ENCODE results near the gene SIM1. TPM values are rescaled to one million over a fixed set of nuclear protein-coding genes. Genes with fewer than 3 reads are reported as not detected.

Gene SIM1
- total and polyA plus RNA-seq, 4 donors: not detected

- no peak for DNase-seq
- H3K9me3 ChIP-seq (ENCODE audit: control insufficient read depth in 4 of 4, insufficient read depth in 3 of 4, low read length in 3 of 4): no peaks in the 10 kb centered on the region
- ATAC-seq (ENCODE audit: insufficient read depth, low FRiP score): no peak
- H3K4me1 ChIP-seq (ENCODE audit: control insufficient read depth in 5 of 5, insufficient read depth in 5 of 5, low read length in 5 of 5): no peaks in the 10 kb centered on the region
- no peaks in the 10 kb centered on the region for H3K27me3 ChIP-seq (ENCODE audit: control insufficient read depth in 3 of 3, insufficient read depth in 3 of 3, low read length in 2 of 3)
- 95 to 96% methylated on average over 2 of the region's 2 CpGs for WGBS, 2 donors
- no peak overlapping the region for H3K4me3 ChIP-seq
- H3K27ac ChIP-seq (ENCODE audit: low read depth in 1 of 2, low read length in 1 of 2): no peak overlapping the region
- TF ChIP-seq CTCF (IDR thresholded peaks at IDR 0.05; ENCODE audit: control extremely low read depth, extremely low read depth): no peak
- H3K36me3 ChIP-seq (ENCODE audit: control insufficient read depth in 4 of 4, insufficient read depth in 4 of 4, low read length in 4 of 4): peaks cover 0 to 15% (median 9%) of the 10 kb centered on the region in 4 donors
- no peak overlapping the region for H3K9ac ChIP-seq (ENCODE audit: insufficient read depth in 1 of 2, low read length in 2 of 2)
Measured at GRCh38 chr6:100506651-100507050, 41.9 kb upstream of the SIM1 start.

DNA sequence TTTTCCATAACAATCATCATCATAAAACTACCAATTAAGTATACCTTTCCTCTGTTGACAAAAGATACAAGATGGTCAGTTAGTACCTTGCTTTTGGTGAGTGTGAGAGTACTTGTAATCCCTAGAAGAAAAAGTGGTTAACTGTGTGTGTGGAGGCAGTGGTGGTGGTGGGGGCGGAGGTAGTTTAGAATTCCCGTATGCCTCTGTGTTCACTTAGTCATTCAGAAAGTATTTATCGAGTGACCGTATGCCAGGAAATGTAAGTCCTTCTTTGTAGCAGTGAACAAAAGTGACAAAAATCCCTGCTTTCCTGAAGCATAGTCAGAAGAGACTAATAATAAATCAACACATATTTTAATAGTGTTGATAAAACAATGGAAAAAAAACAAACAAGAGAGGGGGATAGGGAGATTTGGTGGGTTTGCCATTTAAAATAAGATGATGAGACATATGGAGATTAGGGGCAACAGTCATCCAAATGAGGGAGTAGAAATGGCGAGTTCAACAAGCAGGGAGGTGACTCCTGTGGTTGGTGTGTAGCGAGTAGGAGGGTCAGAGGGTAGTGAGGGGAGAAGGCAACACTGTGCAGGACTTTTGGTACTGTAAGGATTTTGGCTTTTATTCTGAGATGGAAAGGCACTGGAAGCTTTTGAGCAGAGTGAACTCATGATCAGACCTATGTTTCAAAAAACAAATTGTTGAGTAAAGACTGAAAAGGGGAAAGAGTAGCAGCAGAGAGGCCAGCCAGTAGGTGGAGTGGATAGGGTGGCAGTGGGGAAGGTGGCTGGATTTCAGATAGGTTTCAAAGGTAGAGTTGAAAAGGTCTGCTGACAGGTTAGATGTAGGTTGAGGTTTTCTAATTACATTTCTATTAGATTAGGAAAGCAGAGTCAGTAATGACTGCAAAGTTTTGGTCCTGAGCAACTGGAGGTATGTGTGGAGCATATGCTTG, 40.3 kb upstream of the SIM1 start:
- Histone ChIP-seq H3K36me3 (ENCODE audit: control insufficient read depth in 4 of 4, insufficient read depth in 4 of 4, low read length in 4 of 4) (peaks cover 0 to 8% (median 5%) of the 10 kb centered on the region in 4 donors), H3K4me3 (no peak overlapping the region), H3K4me1 (ENCODE audit: control insufficient read depth in 5 of 5, insufficient read depth in 5 of 5, low read length in 5 of 5) (no peaks in the 10 kb centered on the region), H3K27me3 (ENCODE audit: control insufficient read depth in 3 of 3, insufficient read depth in 3 of 3, low read length in 2 of 3) (no peaks in the 10 kb centered on the region), H3K9me3 (ENCODE audit: control insufficient read depth in 4 of 4, insufficient read depth in 3 of 4, low read length in 3 of 4) (no peaks in the 10 kb centered on the region), H3K9ac (ENCODE audit: insufficient read depth in 1 of 2, low read length in 2 of 2) (no peak overlapping the region), H3K27ac (ENCODE audit: low read depth in 1 of 2, low read length in 1 of 2) (no peak overlapping the region)
- WGBS, 2 donors: 66 to 77% methylated on average over 6 of the region's 6 CpGs
- DNase-seq (no peak), ATAC-seq (ENCODE audit: insufficient read depth, low FRiP score) (no peak)
- no peak for TF ChIP-seq CTCF (IDR thresholded peaks at IDR 0.05; ENCODE audit: control extremely low read depth, extremely low read depth)

DNA sequence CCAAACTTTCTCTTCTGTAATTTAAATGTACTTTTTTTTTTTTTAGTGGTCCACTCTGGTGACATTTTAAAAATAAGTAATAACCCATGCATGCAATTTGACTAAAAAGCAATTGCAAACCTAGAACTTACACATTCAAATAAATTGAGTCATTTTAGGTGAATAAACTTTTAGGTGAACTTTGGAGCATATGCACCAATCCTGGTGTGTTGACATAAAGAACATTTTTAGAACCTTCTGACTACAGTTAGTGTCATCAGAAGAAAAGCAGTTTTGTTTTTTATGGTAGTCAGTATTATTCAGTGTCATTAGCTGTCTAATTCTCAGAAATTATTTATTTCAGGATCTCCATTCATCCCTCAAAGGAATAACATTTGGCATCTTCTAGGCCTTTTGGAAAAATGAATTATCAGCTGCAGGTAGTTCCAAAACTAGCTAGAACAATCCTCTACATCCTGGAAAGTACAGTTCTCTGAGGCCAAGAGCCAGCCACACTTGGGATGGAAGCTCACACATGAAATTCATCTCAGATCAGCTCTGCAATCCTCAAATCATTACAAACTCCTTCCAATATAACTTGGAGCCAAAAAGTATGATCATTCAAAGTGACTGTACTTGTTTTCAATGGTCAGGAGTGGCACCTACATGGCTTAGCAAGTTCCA, 38.5 kb upstream of the SIM1 start:
- H3K27ac ChIP-seq (ENCODE audit: low read depth in 1 of 2, low read length in 1 of 2): no peak overlapping the region
- H3K27me3 ChIP-seq (ENCODE audit: control insufficient read depth in 3 of 3, insufficient read depth in 3 of 3, low read length in 2 of 3): no peaks in the 10 kb centered on the region
- H3K36me3 ChIP-seq (ENCODE audit: control insufficient read depth in 4 of 4, insufficient read depth in 4 of 4, low read length in 4 of 4): no peaks in the 10 kb centered on the region
- no peak for TF ChIP-seq CTCF (IDR thresholded peaks at IDR 0.05; ENCODE audit: control extremely low read depth, extremely low read depth)
- no peaks in the 10 kb centered on the region for H3K4me1 ChIP-seq (ENCODE audit: control insufficient read depth in 5 of 5, insufficient read depth in 5 of 5, low read length in 5 of 5)
- no peak overlapping the region for H3K4me3 ChIP-seq
- no peaks in the 10 kb centered on the region for H3K9me3 ChIP-seq (ENCODE audit: control insufficient read depth in 4 of 4, insufficient read depth in 3 of 4, low read length in 3 of 4)
- ATAC-seq (ENCODE audit: insufficient read depth, low FRiP score) (no peak), DNase-seq (no peak)
- H3K9ac ChIP-seq (ENCODE audit: insufficient read depth in 1 of 2, low read length in 2 of 2): no peak overlapping the region
